Body of pancreas (tissue), 4 donors: ENCODE results near the gene SLC6A11.

ENCODE experiments used
- POLR2A ChIP-seq, 3 donors: fragments of 450-650 bp; IDR thresholded peaks; one replicate each; pipeline ENCODE4 v1.6.1; 2016; ENCODE audit warnings: antibody characterized with exemption in 3 of 3, mild to moderate bottlenecking in 2 of 3
- TF ChIP-seq, protein P1 (sequence below), 7 experiments: fragments of 450-650 bp in 4 of 7; fragments of 200-600 bp in 3 of 7; sonication (generic) in 3 of 7; IDR thresholded peaks; one replicate each; pipeline ENCODE4 v1.5.1; 2016 to 2019; ENCODE audit warnings: antibody characterized with exemption in 7 of 7

DNA sequence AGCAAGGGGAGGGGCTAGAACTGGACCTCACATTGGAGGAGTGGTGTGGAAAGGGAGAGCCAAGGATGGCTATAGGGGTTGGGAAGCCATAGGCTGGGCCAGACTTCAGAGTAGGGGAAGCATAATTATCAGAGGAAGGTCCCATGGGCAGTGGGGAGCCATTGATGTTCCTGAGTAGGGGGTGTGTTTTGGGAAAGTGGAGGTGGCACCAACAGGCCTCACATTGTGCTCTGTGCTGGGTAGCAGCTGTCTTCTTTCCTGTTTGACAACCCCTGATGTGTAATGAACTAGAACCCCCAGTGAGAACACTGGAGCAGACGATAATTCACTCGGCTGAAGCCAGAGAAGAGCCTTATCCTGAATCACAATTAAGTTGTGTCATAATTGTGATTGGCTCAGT lies 41.2 kb downstream of the SLC6A11 start:
- TF ChIP-seq, protein P1, sequence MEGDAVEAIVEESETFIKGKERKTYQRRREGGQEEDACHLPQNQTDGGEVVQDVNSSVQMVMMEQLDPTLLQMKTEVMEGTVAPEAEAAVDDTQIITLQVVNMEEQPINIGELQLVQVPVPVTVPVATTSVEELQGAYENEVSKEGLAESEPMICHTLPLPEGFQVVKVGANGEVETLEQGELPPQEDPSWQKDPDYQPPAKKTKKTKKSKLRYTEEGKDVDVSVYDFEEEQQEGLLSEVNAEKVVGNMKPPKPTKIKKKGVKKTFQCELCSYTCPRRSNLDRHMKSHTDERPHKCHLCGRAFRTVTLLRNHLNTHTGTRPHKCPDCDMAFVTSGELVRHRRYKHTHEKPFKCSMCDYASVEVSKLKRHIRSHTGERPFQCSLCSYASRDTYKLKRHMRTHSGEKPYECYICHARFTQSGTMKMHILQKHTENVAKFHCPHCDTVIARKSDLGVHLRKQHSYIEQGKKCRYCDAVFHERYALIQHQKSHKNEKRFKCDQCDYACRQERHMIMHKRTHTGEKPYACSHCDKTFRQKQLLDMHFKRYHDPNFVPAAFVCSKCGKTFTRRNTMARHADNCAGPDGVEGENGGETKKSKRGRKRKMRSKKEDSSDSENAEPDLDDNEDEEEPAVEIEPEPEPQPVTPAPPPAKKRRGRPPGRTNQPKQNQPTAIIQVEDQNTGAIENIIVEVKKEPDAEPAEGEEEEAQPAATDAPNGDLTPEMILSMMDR (IDR thresholded peaks at IDR 0.05), result no peak
- TF ChIP-seq POLR2A (IDR thresholded peaks at IDR 0.05), result no peak
